Astrocyte (in vitro differentiated cells and primary cell): ENCODE measurements around the gene PDGFA. TPM values are rescaled to one million over a fixed set of nuclear protein-coding genes. Genes with fewer than 3 reads are reported as not detected.

Experiments
- DNase-seq: peaks from one replicate; pipeline ENCODE4 v3.0.0-alpha.2; 2010; ENCODE audit warnings: low read depth
- FAIRE-seq: peaks from 2 replicates; lab custom pipeline; 2011; peaks lifted over from hg19 to GRCh38; lab: Jason Lieb, UNC
- H2AFZ ChIP-seq: 2 replicates; pipeline ENCODE4 v1.6.0; 2012; ENCODE audit warnings: low read depth, low read length, inconsistent platforms
- H3K27ac ChIP-seq: 2 replicates; pipeline ENCODE4 v1.5.1; 2011; ENCODE audit warnings: low read depth, low read length, inconsistent platforms
- H3K27me3 ChIP-seq: 2 replicates; pipeline ENCODE4 v1.6.0; 2011; ENCODE audit warnings: low read length, inconsistent platforms; ENCODE audit not compliant: insufficient read depth
- H3K36me3 ChIP-seq: 2 replicates; pipeline ENCODE4 v1.5.1; 2011; ENCODE audit warnings: low read length, inconsistent platforms; ENCODE audit not compliant: insufficient read depth
- H3K4me1 ChIP-seq: 2 replicates; pipeline ENCODE4 v1.5.1; 2011; ENCODE audit warnings: low read length, inconsistent platforms; ENCODE audit not compliant: insufficient read depth
- H3K4me2 ChIP-seq: 2 replicates; pipeline ENCODE4 v1.6.0; 2012; ENCODE audit warnings: low read length, inconsistent platforms
- H3K4me3 ChIP-seq: 2 replicates; pipeline ENCODE4 v1.5.1; 2011; ENCODE audit warnings: low read depth, mild to moderate bottlenecking, low read length, inconsistent platforms; ENCODE audit not compliant: insufficient read depth
- H3K79me2 ChIP-seq: 2 replicates; pipeline ENCODE4 v1.6.0; 2012; ENCODE audit warnings: mild to moderate bottlenecking, low read length, inconsistent platforms; ENCODE audit not compliant: insufficient read depth
- H3K9ac ChIP-seq: 2 replicates; pipeline ENCODE4 v1.6.0; 2012; ENCODE audit warnings: mild to moderate bottlenecking, low read length, inconsistent platforms
- H3K9me3 ChIP-seq: 2 replicates; pipeline ENCODE4 v1.5.1; 2012; ENCODE audit warnings: low read depth, mild to moderate bottlenecking, low read length, inconsistent platforms; ENCODE audit not compliant: insufficient read depth
- H4K20me1 ChIP-seq: 2 replicates; pipeline ENCODE4 v1.6.0; 2012; ENCODE audit warnings: low read length, inconsistent platforms; ENCODE audit not compliant: insufficient read depth
- H3K27ac Mint-ChIP-seq: one replicate; pipeline ENCODE4 v1.8.0; 2021; ENCODE audit warnings: mild to moderate bottlenecking, mixed read lengths; ENCODE audit not compliant: unreplicated experiment
- H3K27me3 Mint-ChIP-seq: one replicate; pipeline ENCODE4 v1.8.0; 2021; ENCODE audit warnings: low read depth, mixed read lengths; ENCODE audit not compliant: unreplicated experiment
- H3K36me3 Mint-ChIP-seq: one replicate; pipeline ENCODE4 v1.8.0; 2021; ENCODE audit warnings: low read depth, mixed read lengths; ENCODE audit not compliant: unreplicated experiment
- H3K4me1 Mint-ChIP-seq: one replicate; pipeline ENCODE4 v1.8.0; 2021; ENCODE audit warnings: low read depth, mixed read lengths; ENCODE audit not compliant: unreplicated experiment
- H3K4me3 Mint-ChIP-seq: one replicate; pipeline ENCODE4 v1.8.0; 2021; ENCODE audit warnings: mild to moderate bottlenecking, moderate library complexity, mixed read lengths; ENCODE audit not compliant: unreplicated experiment
- H3K9me3 Mint-ChIP-seq: one replicate; pipeline ENCODE4 v1.8.0; 2021; ENCODE audit warnings: mild to moderate bottlenecking, mixed read lengths; ENCODE audit not compliant: unreplicated experiment
- EZH2 ChIP-seq: IDR thresholded peaks from 2 replicates; pipeline ENCODE4 v1.6.1; 2012; ENCODE audit warnings: mild to moderate bottlenecking, low read length, inconsistent platforms; ENCODE audit not compliant: insufficient read depth
- total RNA-seq: library from RNA; stranded (reverse); gene quantifications from 2 replicates; pipeline ENCODE4 v1.2.1, GENCODE V29; 2021
- TF ChIP-seq, protein P1 (sequence below): IDR thresholded peaks from 2 replicates; pipeline ENCODE4 v1.5.1; 2011; ENCODE audit warnings: low read depth, mild to moderate bottlenecking, inconsistent platforms, low read length, moderate library complexity; ENCODE audit not compliant: insufficient read depth

PDGFA gene
- total RNA-seq, 1 donor from 2014 or later, result 47.1 TPM

DNA sequence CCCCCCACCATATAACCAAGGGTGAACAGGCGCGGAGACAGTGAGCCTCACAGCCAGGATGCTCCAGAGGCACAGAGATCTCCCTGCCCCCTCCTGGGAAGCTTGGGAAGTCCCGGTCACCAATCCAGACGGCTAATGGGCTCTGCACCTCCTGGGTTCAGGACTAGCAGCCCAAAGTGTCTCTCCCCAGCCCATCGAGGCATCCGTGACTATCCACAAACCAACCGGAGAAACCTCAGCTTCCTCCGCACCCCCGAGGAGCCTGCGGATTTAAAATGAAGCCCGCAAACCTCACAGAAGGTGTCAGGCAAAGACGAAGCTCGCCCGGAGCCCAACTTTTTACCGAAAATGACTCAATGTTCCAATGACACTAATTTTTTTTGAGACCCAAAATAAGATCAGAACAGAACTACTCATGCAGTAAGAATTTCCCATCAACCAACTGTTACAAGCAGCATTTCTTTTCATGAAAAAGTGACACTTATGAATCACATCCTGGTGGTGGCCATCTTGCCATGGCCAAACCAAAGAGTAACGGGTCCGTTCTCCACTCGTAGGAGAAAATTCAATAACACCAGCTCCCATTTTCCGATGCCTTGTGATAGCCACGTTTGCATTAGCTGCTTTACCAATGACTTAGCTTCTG is 6.0 kb downstream of the PDGFA start:
- H2AFZ ChIP-seq, result peak overlapping the region; percentile 22
- FAIRE-seq (peak; percentile 88), DNase-seq (peak; percentile 80)
- H4K20me1 ChIP-seq, result peaks cover 57% of the 10 kb centered on the region
- Mint-ChIP-seq H3K4me3 (peak overlapping the region; percentile 43), H3K27me3 (no peaks in the 10 kb centered on the region), H3K9me3 (no peaks in the 10 kb centered on the region), H3K4me1 (peaks cover 17% of the 10 kb centered on the region), H3K27ac (peak overlapping the region; percentile 92), H3K36me3 (peaks cover 7% of the 10 kb centered on the region)
- H3K4me3 ChIP-seq, result peak overlapping the region; percentile 27
- no peaks in the 10 kb centered on the region for H3K9me3 ChIP-seq
- peaks cover 81% of the 10 kb centered on the region for H3K79me2 ChIP-seq
- peak overlapping the region; percentile 66 for H3K9ac ChIP-seq
- TF ChIP-seq, protein P1, sequence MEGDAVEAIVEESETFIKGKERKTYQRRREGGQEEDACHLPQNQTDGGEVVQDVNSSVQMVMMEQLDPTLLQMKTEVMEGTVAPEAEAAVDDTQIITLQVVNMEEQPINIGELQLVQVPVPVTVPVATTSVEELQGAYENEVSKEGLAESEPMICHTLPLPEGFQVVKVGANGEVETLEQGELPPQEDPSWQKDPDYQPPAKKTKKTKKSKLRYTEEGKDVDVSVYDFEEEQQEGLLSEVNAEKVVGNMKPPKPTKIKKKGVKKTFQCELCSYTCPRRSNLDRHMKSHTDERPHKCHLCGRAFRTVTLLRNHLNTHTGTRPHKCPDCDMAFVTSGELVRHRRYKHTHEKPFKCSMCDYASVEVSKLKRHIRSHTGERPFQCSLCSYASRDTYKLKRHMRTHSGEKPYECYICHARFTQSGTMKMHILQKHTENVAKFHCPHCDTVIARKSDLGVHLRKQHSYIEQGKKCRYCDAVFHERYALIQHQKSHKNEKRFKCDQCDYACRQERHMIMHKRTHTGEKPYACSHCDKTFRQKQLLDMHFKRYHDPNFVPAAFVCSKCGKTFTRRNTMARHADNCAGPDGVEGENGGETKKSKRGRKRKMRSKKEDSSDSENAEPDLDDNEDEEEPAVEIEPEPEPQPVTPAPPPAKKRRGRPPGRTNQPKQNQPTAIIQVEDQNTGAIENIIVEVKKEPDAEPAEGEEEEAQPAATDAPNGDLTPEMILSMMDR, result no peak
- TF ChIP-seq EZH2, result no peak
- H3K27me3 ChIP-seq, result no peaks in the 10 kb centered on the region
- peaks cover 37% of the 10 kb centered on the region for H3K4me1 ChIP-seq
- peak overlapping the region; percentile 89 for H3K4me2 ChIP-seq
- H3K27ac ChIP-seq, result peak overlapping the region; percentile 83
- H3K36me3 ChIP-seq, result no peaks in the 10 kb centered on the region

- Histone ChIP-seq H3K79me2 (peaks cover 78% of the 10 kb centered on the region), H3K27me3 (no peaks in the 10 kb centered on the region), H4K20me1 (peaks cover 58% of the 10 kb centered on the region), H2AFZ (no peak overlapping the region), H3K4me2 (peak overlapping the region; percentile 89), H3K9ac (peak overlapping the region; percentile 66), H3K27ac (peak overlapping the region; percentile 83), H3K9me3 (no peaks in the 10 kb centered on the region), H3K4me1 (peaks cover 37% of the 10 kb centered on the region), H3K4me3 (peak overlapping the region; percentile 27), H3K36me3 (no peaks in the 10 kb centered on the region)
- peaks cover 7% of the 10 kb centered on the region for H3K36me3 Mint-ChIP-seq
- H3K4me1 Mint-ChIP-seq, result peaks cover 17% of the 10 kb centered on the region
- no peaks in the 10 kb centered on the region for H3K27me3 Mint-ChIP-seq
- H3K9me3 Mint-ChIP-seq, result no peaks in the 10 kb centered on the region
- DNase-seq (peak; percentile 57), FAIRE-seq (no peak)
- no peak for TF ChIP-seq EZH2
- TF ChIP-seq, protein P1, result no peak
- no peak overlapping the region for H3K27ac Mint-ChIP-seq
- peak overlapping the region; percentile 50 for H3K4me3 Mint-ChIP-seq
Measured at GRCh38 chr7:512541-513311, 6.9 kb downstream of the PDGFA start.

DNA sequence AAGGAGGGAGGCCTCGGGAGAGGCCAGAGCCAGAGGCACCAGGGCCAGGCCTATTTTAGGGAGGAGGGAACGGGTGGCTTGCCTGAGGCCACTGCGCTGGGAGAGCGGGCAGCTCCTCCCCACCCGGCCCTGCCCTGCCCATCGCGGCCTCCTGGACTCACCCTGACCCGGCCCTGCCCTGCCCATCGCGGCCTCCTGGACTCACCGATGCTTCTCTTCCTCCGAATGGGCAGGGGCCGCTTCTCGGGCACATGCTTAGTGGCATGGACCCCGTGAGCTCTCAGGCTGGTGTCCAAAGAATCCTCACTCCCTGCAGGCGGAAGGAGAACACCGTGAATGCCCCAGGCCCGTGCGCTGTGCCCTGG is 7.5 kb downstream of the PDGFA start:
- H3K4me3 ChIP-seq, result no peak overlapping the region
- H3K9ac ChIP-seq, result no peak overlapping the region
- H3K4me3 Mint-ChIP-seq, result peak overlapping the region; percentile 50
- H3K9me3 ChIP-seq, result no peaks in the 10 kb centered on the region
- H3K36me3 ChIP-seq, result no peaks in the 10 kb centered on the region
- peaks cover 17% of the 10 kb centered on the region for H3K4me1 Mint-ChIP-seq
- peaks cover 37% of the 10 kb centered on the region for H3K4me1 ChIP-seq
- H3K27me3 ChIP-seq, result no peaks in the 10 kb centered on the region
- no peaks in the 10 kb centered on the region for H3K27me3 Mint-ChIP-seq
- no peak overlapping the region for H3K27ac Mint-ChIP-seq
- FAIRE-seq, result no peak
- TF ChIP-seq EZH2, result no peak
- TF ChIP-seq, protein P1, result no peak
- H2AFZ ChIP-seq, result no peak overlapping the region
- peaks cover 7% of the 10 kb centered on the region for H3K36me3 Mint-ChIP-seq
- DNase-seq, result no peak
- H3K27ac ChIP-seq, result no peak overlapping the region
- H4K20me1 ChIP-seq, result peaks cover 62% of the 10 kb centered on the region
- no peaks in the 10 kb centered on the region for H3K9me3 Mint-ChIP-seq
- no peak overlapping the region for H3K4me2 ChIP-seq
- peaks cover 73% of the 10 kb centered on the region for H3K79me2 ChIP-seq
